ENCODE data around the gene LDHA.

- TF ChIP-seq POLR2AphosphoS5 (IDR thresholded peaks at IDR 0.05; ENCODE audit: borderline replicate concordance, low read depth, low read length): no peak
- no peak for TF ChIP-seq EZH2 (IDR thresholded peaks at IDR 0.05)
These were observed 4.3 kb upstream of the LDHA start for GRCh38 chr11:18390088-18390487.

Data from SK-N-MC (cell line).